ENCODE measurements around the gene CWF19L1. TPM values are rescaled to one million over a fixed set of nuclear protein-coding genes. Genes with fewer than 3 reads are reported as not detected.

The CWF19L1 gene
- total RNA-seq, 1 experiment from 2014 or later: 38.0 TPM

DNA sequence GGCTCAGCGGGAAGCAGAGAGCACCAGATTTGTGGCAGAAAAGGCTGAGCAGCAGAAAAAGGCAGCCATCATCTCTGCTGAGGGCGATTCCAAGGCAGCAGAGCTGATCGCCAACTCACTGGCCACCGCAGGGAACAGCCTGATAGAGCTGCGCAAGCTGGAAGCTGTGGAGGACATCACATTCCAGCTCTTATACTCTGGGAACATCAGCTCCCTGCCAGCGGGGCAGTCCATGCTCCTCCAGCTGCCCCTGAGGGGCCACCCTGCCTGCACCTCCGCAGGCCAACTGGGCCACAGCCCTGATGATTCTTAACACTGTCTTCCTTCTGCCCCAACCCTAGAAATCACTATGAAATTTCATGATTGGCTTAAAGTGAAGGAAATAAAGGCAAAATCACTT is 18.6 kb downstream of the CWF19L1 start:
- no peaks in the 10 kb centered on the region for H3K27me3 Mint-ChIP-seq (ENCODE audit: low read depth)
- Histone ChIP-seq H3K9ac (ENCODE audit: extremely low read depth, insufficient read length, low read length) (no peak overlapping the region), H2BK5ac (ENCODE audit: insufficient read length, low read length) (no peak overlapping the region), H2BK12ac (ENCODE audit: insufficient read length, low read depth, low read length) (no peak overlapping the region), H2BK15ac (ENCODE audit: low read depth, low read length) (no peak overlapping the region), H3K79me2 (ENCODE audit: insufficient read depth, low read length) (no peaks in the 10 kb centered on the region), H4K20me1 (ENCODE audit: control insufficient read depth, insufficient read depth, insufficient read length) (no peaks in the 10 kb centered on the region), H4K91ac (ENCODE audit: insufficient read length, low read depth, low read length) (no peak overlapping the region), H3K27me3 (ENCODE audit: insufficient read depth, low read length) (no peaks in the 10 kb centered on the region), H3K9me3 (ENCODE audit: control insufficient read depth, low read depth, low read length) (no peaks in the 10 kb centered on the region), H3K79me1 (ENCODE audit: insufficient read depth, low read depth, low read length, poor library complexity, severe bottlenecking) (no peaks in the 10 kb centered on the region), H3K14ac (ENCODE audit: insufficient read depth, low read length) (no peak overlapping the region), H3K27ac (ENCODE audit: insufficient read length, low read depth, low read length) (no peak overlapping the region), H3K4ac (ENCODE audit: low read depth, low read length) (no peak overlapping the region), H4K5ac (ENCODE audit: insufficient read length, low read depth, low read length) (no peak overlapping the region), H2AK5ac (ENCODE audit: insufficient read length, low read length) (no peak overlapping the region), H2BK120ac (ENCODE audit: low read depth, low read length, poor library complexity, severe bottlenecking) (no peak overlapping the region), H4K8ac (replicated peaks; ENCODE audit: insufficient read length, low read depth, low read length) (no peak overlapping the region), H3K23me2 (ENCODE audit: insufficient read length, low read depth, low read length, poor library complexity, severe bottlenecking) (no peaks in the 10 kb centered on the region), H3K4me1 (ENCODE audit: insufficient read depth, low read length) (no peaks in the 10 kb centered on the region), H2BK20ac (ENCODE audit: low read depth, low read length, poor library complexity, severe bottlenecking) (no peak overlapping the region), H3K56ac (ENCODE audit: insufficient read length, low read depth, low read length) (no peak overlapping the region), H3K23ac (ENCODE audit: insufficient read length, low read depth, low read length) (no peak overlapping the region), H2AFZ (ENCODE audit: low read length) (no peak overlapping the region), H3T11ph (ENCODE audit: low read length) (no peak overlapping the region), H3K4me2 (ENCODE audit: insufficient read depth, insufficient read length, low read length) (no peak overlapping the region), H3K18ac (ENCODE audit: insufficient read length, low read depth, low read length) (no peak overlapping the region)
- H3K9me3 Mint-ChIP-seq: no peaks in the 10 kb centered on the region
- no peaks in the 10 kb centered on the region for H3K4me1 Mint-ChIP-seq
- no peak for DNase-seq
- no peak overlapping the region; a peak in 1 of 7 replicates for H3K27ac Mint-ChIP-seq
- TF ChIP-seq, protein P1, sequence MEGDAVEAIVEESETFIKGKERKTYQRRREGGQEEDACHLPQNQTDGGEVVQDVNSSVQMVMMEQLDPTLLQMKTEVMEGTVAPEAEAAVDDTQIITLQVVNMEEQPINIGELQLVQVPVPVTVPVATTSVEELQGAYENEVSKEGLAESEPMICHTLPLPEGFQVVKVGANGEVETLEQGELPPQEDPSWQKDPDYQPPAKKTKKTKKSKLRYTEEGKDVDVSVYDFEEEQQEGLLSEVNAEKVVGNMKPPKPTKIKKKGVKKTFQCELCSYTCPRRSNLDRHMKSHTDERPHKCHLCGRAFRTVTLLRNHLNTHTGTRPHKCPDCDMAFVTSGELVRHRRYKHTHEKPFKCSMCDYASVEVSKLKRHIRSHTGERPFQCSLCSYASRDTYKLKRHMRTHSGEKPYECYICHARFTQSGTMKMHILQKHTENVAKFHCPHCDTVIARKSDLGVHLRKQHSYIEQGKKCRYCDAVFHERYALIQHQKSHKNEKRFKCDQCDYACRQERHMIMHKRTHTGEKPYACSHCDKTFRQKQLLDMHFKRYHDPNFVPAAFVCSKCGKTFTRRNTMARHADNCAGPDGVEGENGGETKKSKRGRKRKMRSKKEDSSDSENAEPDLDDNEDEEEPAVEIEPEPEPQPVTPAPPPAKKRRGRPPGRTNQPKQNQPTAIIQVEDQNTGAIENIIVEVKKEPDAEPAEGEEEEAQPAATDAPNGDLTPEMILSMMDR (conservative IDR thresholded peaks at IDR 0.05): no peak
- no peak overlapping the region for H3K4me3 Mint-ChIP-seq
- H3K36me3 Mint-ChIP-seq (ENCODE audit: insufficient read depth in 1 of 3, low read depth in 3 of 3): peaks cover 27 to 67% (median 53%) of the 10 kb centered on the region in 3 experiments; a peak in 5 of 7 replicates
- no CpG with 5 or more reads among the region's 7 CpGs for WGBS (ENCODE audit: extremely low coverage, insufficient read length, low lambda C conversion rate)
